HEK293 (cell line): ENCODE data around the gene PCK1.
A peak's percentile ranks its signal among the peaks of the same experiment; 100 is the strongest.

ENCODE experiments used
- CTCF ChIA-PET: fragments of 350-600 bp; formaldehyde crosslinking; extraction: SDS; loops from one replicate; lab custom pipeline; 2021; ENCODE audit warnings: antibody characterized with exemption; lab: Yijun Ruan, JAX
- POLR2A ChIA-PET: fragments of 300-600 bp; formaldehyde crosslinking; extraction: SDS; loops from one replicate; lab custom pipeline; 2020; ENCODE audit warnings: antibody characterized with exemption, inconsistent platforms; lab: Yijun Ruan, JAX
- H3K27ac ChIP-seq: fragments of 200-500 bp; sonication (Bioruptor generic); 2 replicates; pipeline ENCODE4 v1.5.1; 2014; ENCODE audit warnings: low read depth, low read length, control low read depth, inconsistent platforms; ENCODE audit errors: extremely low read depth
- H3K36me3 ChIP-seq, 2 experiments: fragments of 200-500 bp in 1 of 2; sonication (Bioruptor generic) in 1 of 2; 1 replicate in 1 of 2; 2 replicates in 1 of 2; pipeline ENCODE4 v1.5.1; 2014 to 2017; ENCODE audit warnings: inconsistent platforms in 2 of 2, low read length in 2 of 2; ENCODE audit not compliant: control insufficient read depth in 2 of 2, insufficient read depth in 1 of 2
- H3K4me1 ChIP-seq: fragments of 200-500 bp; sonication (Bioruptor generic); 2 replicates; pipeline ENCODE4 v1.5.1; 2014; ENCODE audit warnings: mild to moderate bottlenecking, low read length, inconsistent platforms; ENCODE audit not compliant: control insufficient read depth, insufficient read depth
- H3K4me3 ChIP-seq: 2 replicates; pipeline ENCODE4 v1.5.1; 2011; ENCODE audit warnings: low read depth, mild to moderate bottlenecking, control low read depth, low read length, moderate library complexity
- H3K9me3 ChIP-seq: fragments of 200-500 bp; sonication (Bioruptor generic); 2 replicates; pipeline ENCODE4 v1.5.1; 2014; ENCODE audit warnings: low read depth, low read length, inconsistent platforms; ENCODE audit not compliant: control insufficient read depth, insufficient read depth
- ATF2 ChIP-seq: fragments of 450-650 bp; formaldehyde crosslinking; IDR thresholded peaks from 2 replicates; pipeline ENCODE4 v1.5.1; 2016; ENCODE audit warnings: missing biosample characterization, missing genetic modification characterization, low read depth
- GFI1B ChIP-seq: fragments of 450-650 bp; formaldehyde crosslinking; IDR thresholded peaks from 2 replicates; pipeline ENCODE4 v1.5.1; 2016; ENCODE audit warnings: missing biosample characterization, missing genetic modification characterization
- GLI4 ChIP-seq: fragments of 450-650 bp; formaldehyde crosslinking; IDR thresholded peaks from 2 replicates; pipeline ENCODE4 v1.5.1; 2016; ENCODE audit warnings: missing biosample characterization, missing genetic modification characterization
- HOXC10 ChIP-seq: sonication (generic); formaldehyde crosslinking; IDR thresholded peaks from 2 replicates; pipeline ENCODE4 v1.8.1; 2023; ENCODE audit warnings: mild to moderate bottlenecking, missing genetic modification reagents
- HOXD13 ChIP-seq: sonication (generic); formaldehyde crosslinking; IDR thresholded peaks from 2 replicates; pipeline ENCODE4 v1.8.0; 2022; ENCODE audit warnings: missing genetic modification reagents, borderline replicate concordance
- INSM2 ChIP-seq: fragments of 450-650 bp; formaldehyde crosslinking; IDR thresholded peaks from 2 replicates; pipeline ENCODE4 v1.5.1; 2016; ENCODE audit warnings: missing biosample characterization, missing genetic modification characterization
- KLF8 ChIP-seq: fragments of 450-650 bp; formaldehyde crosslinking; IDR thresholded peaks from 2 replicates; pipeline ENCODE4 v1.5.1; 2016; ENCODE audit warnings: missing biosample characterization, missing genetic modification characterization
- MEIS1 ChIP-seq: sonication (generic); formaldehyde crosslinking; IDR thresholded peaks from 2 replicates; pipeline ENCODE4 v1.8.1; 2022; ENCODE audit warnings: missing genetic modification reagents, mild to moderate bottlenecking, borderline replicate concordance
- MZF1 ChIP-seq: fragments of 450-650 bp; formaldehyde crosslinking; IDR thresholded peaks from 2 replicates; pipeline ENCODE4 v1.5.1; 2017; ENCODE audit warnings: missing biosample characterization, missing genetic modification characterization, borderline replicate concordance
- OSR2 ChIP-seq: fragments of 450-650 bp; formaldehyde crosslinking; IDR thresholded peaks from 2 replicates; pipeline ENCODE4 v1.5.1; 2016; ENCODE audit warnings: missing biosample characterization, missing genetic modification characterization
- OVOL3 ChIP-seq: fragments of 450-650 bp; formaldehyde crosslinking; IDR thresholded peaks from 2 replicates; pipeline ENCODE4 v1.5.1; 2016; ENCODE audit warnings: missing biosample characterization, missing genetic modification characterization
- SETDB1 ChIP-seq: IDR thresholded peaks from one replicate; pipeline ENCODE4 v1.6.1; 2017; ENCODE audit warnings: mild to moderate bottlenecking, low read length, moderate library complexity, mixed read lengths; ENCODE audit not compliant: insufficient read length
- SP7 ChIP-seq: fragments of 450-650 bp; formaldehyde crosslinking; IDR thresholded peaks from 2 replicates; pipeline ENCODE4 v1.5.1; 2016; ENCODE audit warnings: missing biosample characterization, missing genetic modification characterization
- ZBTB1 ChIP-seq: fragments of 450-650 bp; formaldehyde crosslinking; IDR thresholded peaks from 2 replicates; pipeline ENCODE4 v1.5.1; 2016; ENCODE audit warnings: missing biosample characterization, missing genetic modification characterization
- ZBTB21 ChIP-seq: fragments of 450-650 bp; formaldehyde crosslinking; IDR thresholded peaks from 2 replicates; pipeline ENCODE4 v1.5.1; 2017; ENCODE audit warnings: missing biosample characterization, missing genetic modification characterization
- ZFP37 ChIP-seq: fragments of 450-650 bp; formaldehyde crosslinking; IDR thresholded peaks from 2 replicates; pipeline ENCODE4 v1.5.1; 2016; ENCODE audit warnings: missing biosample characterization, missing genetic modification characterization
- ZNF10 ChIP-seq: fragments of 450-650 bp; formaldehyde crosslinking; IDR thresholded peaks from 2 replicates; pipeline ENCODE4 v1.5.1; 2017; ENCODE audit warnings: missing biosample characterization, missing genetic modification characterization
- ZNF138 ChIP-seq: fragments of 450-650 bp; formaldehyde crosslinking; IDR thresholded peaks from 2 replicates; pipeline ENCODE4 v1.5.1; 2016; ENCODE audit warnings: missing biosample characterization, missing genetic modification characterization, borderline replicate concordance
- ZNF140 ChIP-seq: fragments of 450-650 bp; formaldehyde crosslinking; IDR thresholded peaks from 2 replicates; pipeline ENCODE4 v1.5.1; 2016; ENCODE audit warnings: missing biosample characterization, missing genetic modification characterization
- ZNF157 ChIP-seq: fragments of 450-650 bp; formaldehyde crosslinking; IDR thresholded peaks from 2 replicates; pipeline ENCODE4 v1.5.1; 2016; ENCODE audit warnings: missing biosample characterization, missing genetic modification characterization
- ZNF214 ChIP-seq: fragments of 450-650 bp; formaldehyde crosslinking; IDR thresholded peaks from 2 replicates; pipeline ENCODE4 v1.5.1; 2017; ENCODE audit warnings: missing biosample characterization, mild to moderate bottlenecking, missing genetic modification characterization, borderline replicate concordance
- ZNF239 ChIP-seq: fragments of 450-650 bp; formaldehyde crosslinking; IDR thresholded peaks from 2 replicates; pipeline ENCODE4 v1.5.1; 2016; ENCODE audit warnings: missing biosample characterization, missing genetic modification characterization
- ZNF423 ChIP-seq: fragments of 450-650 bp; formaldehyde crosslinking; IDR thresholded peaks from 2 replicates; pipeline ENCODE4 v1.5.1; 2016; ENCODE audit warnings: missing biosample characterization, missing genetic modification characterization
- ZNF514 ChIP-seq: fragments of 450-650 bp; formaldehyde crosslinking; IDR thresholded peaks from 2 replicates; pipeline ENCODE4 v1.5.1; 2016; ENCODE audit warnings: missing biosample characterization, missing genetic modification characterization
- ZNF529 ChIP-seq: fragments of 450-650 bp; formaldehyde crosslinking; IDR thresholded peaks from 2 replicates; pipeline ENCODE4 v1.5.1; 2017; ENCODE audit warnings: missing genetic modification characterization, missing biosample characterization; ENCODE audit not compliant: insufficient replicate concordance
- ZNF623 ChIP-seq: fragments of 450-650 bp; formaldehyde crosslinking; IDR thresholded peaks from 2 replicates; pipeline ENCODE4 v1.5.1; 2016; ENCODE audit warnings: missing biosample characterization, missing genetic modification characterization
- ZNF664 ChIP-seq: fragments of 450-650 bp; formaldehyde crosslinking; IDR thresholded peaks from 2 replicates; pipeline ENCODE4 v1.5.1; 2016; ENCODE audit warnings: missing biosample characterization, missing genetic modification characterization
- ZNF701 ChIP-seq: fragments of 450-650 bp; formaldehyde crosslinking; IDR thresholded peaks from 2 replicates; pipeline ENCODE4 v1.5.1; 2016; ENCODE audit warnings: missing biosample characterization, missing genetic modification characterization
- ZNF837 ChIP-seq: fragments of 450-650 bp; formaldehyde crosslinking; IDR thresholded peaks from 2 replicates; pipeline ENCODE4 v1.5.1; 2016; ENCODE audit warnings: missing biosample characterization, missing genetic modification characterization
- ZSCAN23 ChIP-seq: fragments of 450-650 bp; formaldehyde crosslinking; IDR thresholded peaks from 2 replicates; pipeline ENCODE4 v1.5.1; 2016; ENCODE audit warnings: missing biosample characterization, missing genetic modification characterization
- TF ChIP-seq, protein P1 (sequence below): fragments of 450-650 bp; formaldehyde crosslinking; IDR thresholded peaks from 2 replicates; pipeline ENCODE4 v1.5.1; 2016; ENCODE audit warnings: missing biosample characterization, missing genetic modification characterization
- TF ChIP-seq, protein P2 (sequence below): fragments of 450-650 bp; formaldehyde crosslinking; IDR thresholded peaks from 2 replicates; pipeline ENCODE4 v1.5.1; 2017; ENCODE audit warnings: missing biosample characterization, mild to moderate bottlenecking, missing genetic modification characterization, moderate library complexity

PCK1 gene

GRCh38 chr20:57579331-57579897, 18.5 kb downstream of the PCK1 start:
- TF ChIP-seq ZNF664 (tag by site-specific recombination) (no peak), ZNF239 (tag by site-specific recombination) (no peak), OSR2 (tag by site-specific recombination) (no peak), ZBTB21 (no peak), GLI4 (no peak), GFI1B (tag by site-specific recombination) (no peak), SETDB1 (no peak), ZBTB1 (no peak), ZNF623 (tag by site-specific recombination) (no peak), ZNF10 (tag by site-specific recombination) (no peak), ZSCAN23 (tag by site-specific recombination) (no peak), ZNF138 (tag by site-specific recombination) (no peak), HOXC10 (CRISPR knock-in tag) (no peak), SP7 (no peak), ZNF157 (tag by site-specific recombination) (no peak), ATF2 (tag by site-specific recombination) (no peak)
- TF ChIP-seq, protein P1, sequence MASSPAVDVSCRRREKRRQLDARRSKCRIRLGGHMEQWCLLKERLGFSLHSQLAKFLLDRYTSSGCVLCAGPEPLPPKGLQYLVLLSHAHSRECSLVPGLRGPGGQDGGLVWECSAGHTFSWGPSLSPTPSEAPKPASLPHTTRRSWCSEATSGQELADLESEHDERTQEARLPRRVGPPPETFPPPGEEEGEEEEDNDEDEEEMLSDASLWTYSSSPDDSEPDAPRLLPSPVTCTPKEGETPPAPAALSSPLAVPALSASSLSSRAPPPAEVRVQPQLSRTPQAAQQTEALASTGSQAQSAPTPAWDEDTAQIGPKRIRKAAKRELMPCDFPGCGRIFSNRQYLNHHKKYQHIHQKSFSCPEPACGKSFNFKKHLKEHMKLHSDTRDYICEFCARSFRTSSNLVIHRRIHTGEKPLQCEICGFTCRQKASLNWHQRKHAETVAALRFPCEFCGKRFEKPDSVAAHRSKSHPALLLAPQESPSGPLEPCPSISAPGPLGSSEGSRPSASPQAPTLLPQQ (tag by site-specific recombination), result no peak
- TF ChIP-seq, protein P2, sequence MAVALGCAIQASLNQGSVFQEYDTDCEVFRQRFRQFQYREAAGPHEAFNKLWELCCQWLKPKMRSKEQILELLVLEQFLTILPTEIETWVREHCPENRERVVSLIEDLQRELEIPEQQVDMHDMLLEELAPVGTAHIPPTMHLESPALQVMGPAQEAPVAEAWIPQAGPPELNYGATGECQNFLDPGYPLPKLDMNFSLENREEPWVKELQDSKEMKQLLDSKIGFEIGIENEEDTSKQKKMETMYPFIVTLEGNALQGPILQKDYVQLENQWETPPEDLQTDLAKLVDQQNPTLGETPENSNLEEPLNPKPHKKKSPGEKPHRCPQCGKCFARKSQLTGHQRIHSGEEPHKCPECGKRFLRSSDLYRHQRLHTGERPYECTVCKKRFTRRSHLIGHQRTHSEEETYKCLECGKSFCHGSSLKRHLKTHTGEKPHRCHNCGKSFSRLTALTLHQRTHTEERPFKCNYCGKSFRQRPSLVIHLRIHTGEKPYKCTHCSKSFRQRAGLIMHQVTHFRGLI, result no peak
- no peak overlapping the region for H3K4me3 ChIP-seq
- POLR2A ChIA-PET, result no interaction called here
- CTCF ChIA-PET, result interaction anchor here (7.7 kb wide), 1 partner anchor 17 kb away, joined by 41 read pairs; no protein-coding TSS in a partner anchor
- H3K36me3 ChIP-seq, result no peaks in the 10 kb centered on the region
- peaks cover 24% of the 10 kb centered on the region for H3K4me1 ChIP-seq
- peak overlapping the region; percentile 72 for H3K27ac ChIP-seq
- no peaks in the 10 kb centered on the region for H3K9me3 ChIP-seq

- H3K4me1 ChIP-seq, result peaks cover 24% of the 10 kb centered on the region
- no peak overlapping the region for H3K4me3 ChIP-seq
- H3K36me3 ChIP-seq, result no peaks in the 10 kb centered on the region
- POLR2A ChIA-PET, result no interaction called here
- CTCF ChIA-PET, result interaction anchor here (7.7 kb wide), 1 partner anchor 16 kb away, joined by 41 read pairs; no protein-coding TSS in a partner anchor
- peak overlapping the region; percentile 94 for H3K27ac ChIP-seq
- H3K9me3 ChIP-seq, result no peaks in the 10 kb centered on the region
- TF ChIP-seq ZNF837 (tag by site-specific recombination) (no peak), HOXD13 (CRISPR knock-in tag) (peak; percentile 94; the same call in 1 of the 2 replicates), ZNF140 (tag by site-specific recombination) (no peak), ZNF529 (no peak), OVOL3 (no peak), MZF1 (tag by site-specific recombination) (no peak), KLF8 (tag by site-specific recombination) (no peak), GLI4 (no peak), ZNF214 (tag by site-specific recombination) (no peak), INSM2 (peak; percentile 77), ZNF701 (tag by site-specific recombination) (no peak), ZFP37 (tag by site-specific recombination) (no peak), ZNF514 (no peak), ZNF423 (tag by site-specific recombination) (no peak), MEIS1 (CRISPR knock-in tag) (peak; percentile 93)
These were observed 19.1 kb downstream of the PCK1 start for GRCh38 chr20:57579898-57580447.
